SK-N-MC (cell line): ENCODE results near the gene PTX4.

ENCODE experiments used
- EZH2 ChIP-seq: fragments of 200-600 bp; sonication (generic); IDR thresholded peaks from one replicate; pipeline ENCODE4 v1.6.1; 2017; ENCODE audit warnings: antibody characterized with exemption
- FOXP2 ChIP-seq: optimal IDR thresholded peaks from 2 replicates; pipeline ENCODE3; 2011; ENCODE audit warnings: mild to moderate bottlenecking, moderate library complexity; ENCODE audit not compliant: insufficient read depth; ENCODE audit errors: extremely low read length, control extremely low read depth
- POLR2AphosphoS5 ChIP-seq: IDR thresholded peaks from 2 replicates; pipeline ENCODE4 v1.6.1; 2012; ENCODE audit warnings: mild to moderate bottlenecking, low read depth, low read length, borderline replicate concordance

GRCh38 chr16:1519831-1520230, 31.1 kb upstream of the PTX4 start:
- TF ChIP-seq POLR2AphosphoS5 = no peak
- TF ChIP-seq EZH2 = no peak
- no peak for TF ChIP-seq FOXP2
